ENCODE measurements around the gene SCRN3.
"Not testable (repeated sequence)": the region's sequence is repeated elsewhere in the genome, so short reads cannot be mapped to it uniquely, and the experiment has no call there.

Gene SCRN3

GRCh38 chr2:174403628-174404027 is 8.1 kb downstream of the SCRN3 start:
- DNase-seq (ENCODE audit: low read depth in 2 of 2), result no peak

GRCh38 chr2:174410039-174410438 is 14.5 kb downstream of the SCRN3 start:
- not testable (repeated sequence) for DNase-seq (ENCODE audit: low read depth in 2 of 2)

- DNase-seq (ENCODE audit: low read depth in 2 of 2), result no peak
Measured at GRCh38 chr2:174412256-174412655, 16.7 kb downstream of the SCRN3 start.

GRCh38 chr2:174428214-174428613 is 32.7 kb downstream of the SCRN3 start:
- no peak for DNase-seq (ENCODE audit: low read depth in 2 of 2)

- DNase-seq (ENCODE audit: low read depth in 2 of 2), result no peak
Measured at GRCh38 chr2:174430066-174430465, 34.5 kb downstream of the SCRN3 start.

- DNase-seq (ENCODE audit: low read depth in 2 of 2), result no peak
Measured at GRCh38 chr2:174431902-174432301, 36.4 kb downstream of the SCRN3 start.

GRCh38 chr2:174436351-174436750 is 40.8 kb downstream of the SCRN3 start:
- DNase-seq (ENCODE audit: low read depth in 2 of 2), result no peak

GRCh38 chr2:174438146-174438886 is 42.8 kb downstream of the SCRN3 start:
- DNase-seq (ENCODE audit: low read depth in 2 of 2), result no peak

- no peak for DNase-seq (ENCODE audit: low read depth in 2 of 2)
Measured at GRCh38 chr2:174439323-174439722, 43.8 kb downstream of the SCRN3 start.

GRCh38 chr2:174439950-174440349 is 44.4 kb downstream of the SCRN3 start:
- DNase-seq (ENCODE audit: low read depth in 2 of 2), result no peak

- DNase-seq (ENCODE audit: low read depth in 2 of 2), result no peak
Measured at GRCh38 chr2:174442546-174443510, 47.3 kb downstream of the SCRN3 start.

GRCh38 chr2:174444761-174445160 is 49.2 kb downstream of the SCRN3 start:
- DNase-seq (ENCODE audit: low read depth in 2 of 2), result no peak

GRCh38 chr2:174445248-174445647 is 49.7 kb downstream of the SCRN3 start:
- DNase-seq (ENCODE audit: low read depth in 2 of 2), result no peak

- no peak for DNase-seq (ENCODE audit: low read depth in 2 of 2)
Measured at GRCh38 chr2:174446531-174446930, 51.0 kb downstream of the SCRN3 start.

GRCh38 chr2:174449033-174449432 is 53.5 kb downstream of the SCRN3 start:
- DNase-seq (ENCODE audit: low read depth in 2 of 2), result no peak

GRCh38 chr2:174450021-174450816 is 54.7 kb downstream of the SCRN3 start:
- no peak for DNase-seq (ENCODE audit: low read depth in 2 of 2)

- no peak for DNase-seq (ENCODE audit: low read depth in 2 of 2)
Measured at GRCh38 chr2:174454566-174454965, 59.0 kb downstream of the SCRN3 start.

GRCh38 chr2:174461221-174461620 is 65.7 kb downstream of the SCRN3 start:
- no peak for DNase-seq (ENCODE audit: low read depth in 2 of 2)

- DNase-seq (ENCODE audit: low read depth in 2 of 2), result no peak
Measured at GRCh38 chr2:174465327-174465726, 69.8 kb downstream of the SCRN3 start.

GRCh38 chr2:174473796-174474195 is 78.3 kb downstream of the SCRN3 start:
- DNase-seq (ENCODE audit: low read depth in 2 of 2), result no peak

- no peak for DNase-seq (ENCODE audit: low read depth in 2 of 2)
Measured at GRCh38 chr2:174477759-174478158, 82.2 kb downstream of the SCRN3 start.
